Activated T-cell treated with anti-CD3 and anti-CD28 coated beads for 1 hour (primary cell): ENCODE data around the gene ACBD4.

Experiments
- DNase-seq: peaks from one replicate; pipeline ENCODE4 v3.0.0-alpha.2; 2020; ENCODE audit warnings: low read depth

The ACBD4 gene

DNA sequence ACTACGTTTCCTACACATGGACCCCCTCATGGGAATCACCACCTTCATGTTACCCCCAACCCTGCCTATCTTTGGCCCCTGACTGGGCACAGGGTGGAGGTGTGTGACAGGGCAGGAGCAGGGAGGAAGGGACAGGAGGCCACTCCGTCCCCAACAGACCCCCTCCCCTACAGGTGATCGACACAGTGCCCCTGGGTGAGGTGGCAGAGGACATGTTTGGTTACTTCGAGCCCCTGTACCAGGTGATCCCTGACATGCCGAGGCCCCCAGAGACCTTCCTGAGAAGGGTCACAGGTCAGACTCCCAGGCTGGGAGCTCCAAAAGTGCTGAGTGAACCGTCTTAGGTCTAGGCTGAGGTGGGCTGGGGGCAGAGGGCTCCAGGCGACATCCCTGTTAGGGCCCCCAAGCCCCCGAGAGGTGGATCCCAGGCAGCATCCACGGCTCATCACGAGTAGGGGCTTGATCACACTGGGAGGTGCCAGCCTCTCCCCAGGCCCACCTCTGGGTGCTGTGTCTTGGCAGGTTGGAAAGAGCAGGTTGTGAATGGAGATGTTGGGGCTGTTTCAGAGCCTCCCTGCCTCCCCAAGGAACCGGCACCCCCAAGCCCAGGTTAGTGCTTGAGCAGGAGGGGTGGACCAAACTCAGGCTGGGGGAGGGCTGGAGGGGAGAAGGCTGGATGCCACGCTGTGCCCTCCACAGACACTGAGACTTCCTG is 1.5 kb downstream of the ACBD4 start:
- no peak for DNase-seq

DNA sequence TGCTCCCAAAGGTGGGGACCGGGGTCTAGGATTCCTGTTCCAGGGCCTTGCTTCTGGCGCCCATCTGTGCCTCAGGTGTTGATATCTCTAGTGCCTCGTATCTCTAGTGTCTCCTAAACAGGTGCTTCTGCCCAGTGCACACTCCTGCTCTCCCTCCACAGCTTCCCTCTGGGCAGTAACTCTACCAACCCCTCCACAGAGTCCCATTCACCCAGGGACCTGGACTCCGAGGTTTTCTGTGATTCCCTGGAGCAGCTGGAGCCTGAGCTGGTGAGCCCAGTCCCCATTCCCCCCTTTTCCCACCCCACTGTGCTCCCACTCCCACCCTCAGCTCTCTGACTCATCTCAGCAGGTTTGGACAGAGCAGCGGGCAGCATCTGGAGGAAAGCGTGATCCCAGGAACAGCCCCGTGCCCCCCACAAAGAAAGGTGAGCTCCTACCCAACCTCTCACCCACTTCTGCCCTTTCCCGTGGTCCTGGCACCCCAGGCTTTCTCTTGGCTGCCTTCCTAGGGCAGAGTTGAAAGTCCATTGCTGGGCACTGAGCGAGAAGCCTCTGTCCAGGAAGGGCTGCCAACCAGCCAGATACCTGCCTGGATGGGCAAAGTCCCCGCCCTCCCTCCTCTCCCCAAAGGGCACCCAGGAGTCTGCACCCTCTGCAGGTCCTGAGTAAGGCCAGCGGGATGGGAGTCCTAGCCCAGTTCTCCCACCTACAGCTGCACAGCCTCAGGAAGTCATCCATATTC is 2.2 kb downstream of the ACBD4 start:
- DNase-seq: no peak

GRCh38 chr17:45138911-45139532 is 3.5 kb downstream of the ACBD4 start:
- no peak for DNase-seq

DNA sequence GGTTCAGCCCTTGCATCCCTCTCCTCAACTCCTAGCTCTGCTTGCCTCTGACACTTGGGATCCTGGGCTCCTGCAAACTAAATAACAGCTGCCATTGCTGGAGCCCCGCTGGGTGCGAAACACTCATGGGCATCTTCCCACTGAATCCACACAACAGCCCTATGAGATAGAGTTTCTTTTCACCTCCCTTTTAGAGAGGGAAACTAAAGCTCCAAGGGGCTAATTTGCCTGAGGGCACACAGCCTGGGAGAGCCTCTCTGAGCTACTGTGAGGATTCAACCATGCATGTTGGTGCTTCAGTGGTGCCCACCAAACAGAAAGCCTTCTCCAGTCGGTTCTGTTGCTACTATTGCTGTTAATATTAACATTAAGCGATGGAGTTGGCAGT is 4.0 kb downstream of the ACBD4 start:
- no peak for DNase-seq

GRCh38 chr17:45143094-45143670 is 7.7 kb downstream of the ACBD4 start:
- DNase-seq: no peak

DNA sequence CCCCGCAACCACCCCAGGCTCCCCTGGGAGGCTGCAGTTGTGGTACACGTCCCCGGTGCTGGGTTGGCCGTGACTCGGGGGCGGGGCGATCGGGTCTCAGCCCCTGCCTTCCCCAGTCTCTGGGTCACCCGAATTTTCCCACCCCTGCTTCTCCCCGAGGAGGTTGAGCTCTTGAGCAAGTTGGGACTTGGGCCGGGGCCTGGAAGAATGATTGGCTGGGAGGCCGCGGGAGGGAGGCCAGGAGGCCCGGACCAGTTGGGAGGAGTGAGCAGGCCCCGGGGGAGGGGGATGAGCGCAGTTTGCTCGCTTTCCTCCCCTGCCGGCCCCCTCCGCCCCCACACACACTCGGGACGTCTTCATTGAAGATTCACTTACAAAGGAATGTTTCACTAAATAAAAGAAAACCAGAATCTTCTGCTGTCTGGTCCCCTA is 8.3 kb downstream of the ACBD4 start:
- no peak for DNase-seq

GRCh38 chr17:45144199-45145034 is 8.9 kb downstream of the ACBD4 start:
- DNase-seq: no peak

DNA sequence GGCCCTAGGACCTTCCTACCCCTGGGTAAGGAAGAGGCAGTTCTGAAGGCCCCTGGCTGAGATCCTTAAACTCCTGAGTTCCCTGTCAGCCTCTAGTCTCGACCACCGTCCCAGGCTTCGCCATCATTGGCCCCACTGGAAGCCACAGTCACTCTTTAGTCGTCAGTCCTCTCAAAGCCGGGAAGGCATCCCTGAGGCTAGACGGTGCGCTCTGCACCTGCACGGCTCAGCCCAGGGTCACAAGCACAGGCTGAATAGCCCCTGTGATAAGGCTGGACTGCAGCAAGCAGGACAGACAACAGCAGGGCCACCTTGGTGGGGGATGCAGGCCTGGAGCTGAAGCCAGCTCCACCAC is 9.5 kb downstream of the ACBD4 start:
- no peak for DNase-seq

DNA sequence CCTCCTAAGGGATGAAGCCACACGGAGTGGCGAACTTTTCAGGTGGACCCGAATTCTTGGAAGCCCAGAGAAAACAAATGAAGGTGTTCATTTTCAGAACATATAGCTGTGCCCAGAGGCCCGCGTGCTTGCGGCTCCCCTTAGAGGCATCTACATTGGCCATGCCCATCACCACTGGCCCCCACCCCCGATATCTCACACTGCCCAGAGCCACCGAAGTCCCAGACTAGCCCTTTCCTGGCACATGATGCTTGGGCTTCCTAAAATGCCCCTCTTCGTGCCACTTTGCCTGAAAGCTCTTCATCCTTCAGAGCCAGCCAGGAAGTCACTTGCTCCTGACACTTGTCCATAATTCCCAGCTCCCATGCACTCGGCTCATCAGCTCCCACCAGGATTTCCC is 10.7 kb downstream of the ACBD4 start:
- no peak for DNase-seq

DNA sequence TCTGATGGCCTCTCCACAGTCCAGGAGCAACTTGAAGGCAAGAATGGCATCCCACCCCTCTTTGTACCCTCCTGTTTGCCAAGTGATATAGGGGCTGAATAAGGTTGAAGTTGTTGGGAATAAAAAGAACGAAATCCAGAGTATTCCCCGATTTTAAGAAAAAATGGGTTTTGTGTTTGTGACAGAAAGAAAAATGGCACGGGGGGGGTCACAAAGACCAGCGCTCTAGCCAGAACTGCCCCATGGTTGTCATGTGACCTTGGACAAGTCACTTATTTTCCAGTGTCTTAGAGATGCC is 11.1 kb downstream of the ACBD4 start:
- DNase-seq: no peak

- DNase-seq: no peak
Observed at GRCh38 chr17:45146890-45147580, 11.5 kb downstream of the ACBD4 start.

DNA sequence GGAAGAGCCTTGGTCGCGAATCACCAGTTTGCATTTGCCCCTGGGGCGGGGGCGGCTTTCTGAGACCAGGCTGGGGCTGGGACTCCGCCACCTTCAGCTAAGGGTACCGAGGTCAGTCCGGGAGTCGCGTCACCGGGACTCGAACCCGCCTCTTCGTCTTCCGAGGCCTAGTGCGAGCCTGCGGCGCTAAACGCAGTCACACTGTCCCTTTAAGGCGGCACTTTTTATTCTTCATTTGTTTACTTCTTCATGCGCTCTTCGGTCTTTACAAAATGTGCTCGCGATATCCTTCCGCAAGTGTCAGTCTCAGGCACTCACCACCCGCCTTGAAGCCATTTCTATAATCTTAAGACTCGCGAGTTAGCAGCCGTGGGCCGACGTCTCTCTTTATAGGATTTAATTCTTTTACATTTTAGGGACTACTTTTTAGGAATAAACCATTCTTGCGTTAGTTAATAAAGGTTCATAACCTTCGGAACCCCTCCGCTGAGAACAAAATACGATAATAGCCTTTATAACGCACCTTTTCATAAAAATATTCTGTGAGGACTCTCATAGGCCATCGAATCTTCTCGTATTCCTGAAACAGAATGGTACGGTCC is 12.2 kb downstream of the ACBD4 start:
- DNase-seq: peak; percentile 58

DNA sequence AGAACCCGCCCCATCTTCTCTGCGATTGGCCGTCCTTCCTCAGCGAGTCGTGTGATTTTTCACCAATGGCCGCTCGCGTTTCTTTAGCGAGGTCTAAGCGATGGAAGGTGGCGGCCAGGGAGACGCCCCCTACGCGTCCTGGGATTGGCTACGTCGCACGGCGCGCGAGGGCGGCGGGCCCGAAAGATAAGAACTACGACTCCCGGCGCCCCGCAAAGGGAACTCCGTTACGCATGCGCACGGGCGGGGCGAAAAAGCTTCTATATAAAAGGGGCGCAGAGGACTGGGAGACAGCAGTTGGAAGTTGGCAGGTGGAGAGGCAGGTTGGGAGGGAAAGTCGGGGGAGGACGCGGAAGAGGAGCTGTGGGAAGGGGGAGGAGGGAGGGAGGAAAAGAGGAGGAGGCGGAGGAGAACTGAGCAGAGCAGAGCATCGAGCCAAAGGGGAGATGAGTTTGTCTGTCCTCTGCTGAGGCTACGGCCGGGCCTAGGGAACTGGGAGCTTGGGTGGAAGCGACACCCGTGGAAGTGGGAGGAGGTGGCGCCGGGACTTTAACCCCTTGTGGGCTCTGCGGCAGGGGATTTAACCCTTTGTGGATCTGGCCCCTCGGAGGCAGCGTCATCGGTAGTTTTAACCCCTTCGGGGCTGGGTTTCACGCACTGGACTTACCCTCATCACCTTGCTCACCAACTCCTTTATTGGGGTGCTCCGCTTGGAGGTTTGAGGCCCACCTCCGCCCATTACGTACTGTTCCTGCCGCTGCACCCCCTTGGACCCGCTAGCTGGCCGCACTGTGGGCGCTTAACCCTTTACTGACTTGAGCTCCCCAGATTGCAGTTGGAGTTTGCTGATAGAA is 12.9 kb downstream of the ACBD4 start, which contains the start of gene HEXIM1:
HEXIM1 (plus strand) TSS at position 293 of the 854 bp plus-strand sequence. CDS start 716 bp downstream, outside the sequence.
- DNase-seq: peak; percentile 98

DNA sequence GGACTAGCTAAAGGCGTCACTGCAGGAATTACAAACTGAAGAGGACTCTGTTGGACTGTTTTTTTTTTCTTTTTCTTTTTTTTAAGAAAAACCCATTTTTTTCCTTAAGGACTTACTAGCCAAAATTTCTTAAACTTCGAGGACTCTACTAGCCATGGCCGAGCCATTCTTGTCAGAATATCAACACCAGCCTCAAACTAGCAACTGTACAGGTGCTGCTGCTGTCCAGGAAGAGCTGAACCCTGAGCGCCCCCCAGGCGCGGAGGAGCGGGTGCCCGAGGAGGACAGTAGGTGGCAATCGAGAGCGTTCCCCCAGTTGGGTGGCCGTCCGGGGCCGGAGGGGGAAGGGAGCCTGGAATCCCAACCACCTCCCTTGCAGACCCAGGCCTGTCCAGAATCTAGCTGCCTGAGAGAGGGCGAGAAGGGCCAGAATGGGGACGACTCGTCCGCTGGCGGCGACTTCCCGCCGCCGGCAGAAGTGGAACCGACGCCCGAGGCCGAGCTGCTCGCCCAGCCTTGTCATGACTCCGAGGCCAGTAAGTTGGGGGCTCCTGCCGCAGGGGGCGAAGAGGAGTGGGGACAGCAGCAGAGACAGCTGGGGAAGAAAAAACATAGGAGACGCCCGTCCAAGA is 13.7 kb downstream of the ACBD4 start:
- peak; percentile 63 for DNase-seq

- no peak for DNase-seq
Observed at GRCh38 chr17:45149669-45150664, 14.5 kb downstream of the ACBD4 start.

- DNase-seq: no peak
Observed at GRCh38 chr17:45150911-45151809, 15.7 kb downstream of the ACBD4 start.

- DNase-seq: no peak
Observed at GRCh38 chr17:45155029-45155428, 19.5 kb downstream of the ACBD4 start.
